ENCODE data around the gene ADAMTSL3. TPM values are rescaled to one million over a fixed set of nuclear protein-coding genes. Genes with fewer than 3 reads are reported as not detected.

Gene ADAMTSL3
- total and polyA plus RNA-seq, 7 experiments from 2014 or later = not detected

GRCh38 chr15:83713242-83713641, 59.3 kb downstream of the ADAMTSL3 start:
- peaks cover 0 to 25% (median 15%) of the 10 kb centered on the region in 5 donors for H3K27me3 Mint-ChIP-seq
- DNase-seq = no peak
- no peak overlapping the region for H3K4me3 Mint-ChIP-seq
- Histone ChIP-seq H3K27ac (ENCODE audit: low read depth, low read length) (no peak overlapping the region), H3K27me3 (ENCODE audit: control insufficient read depth in 2 of 2, insufficient read depth in 2 of 2, low read length in 2 of 2) (no peaks in the 10 kb centered on the region), H3K4me3 (ENCODE audit: low read length) (no peak overlapping the region), H3K9me3 (ENCODE audit: control insufficient read depth in 2 of 3, low read length in 3 of 3) (no peaks in the 10 kb centered on the region), H3K36me3 (ENCODE audit: control insufficient read depth in 2 of 3, insufficient read depth in 3 of 3, low read length in 3 of 3) (no peaks in the 10 kb centered on the region), H3K4me1 (ENCODE audit: control insufficient read depth in 2 of 2, insufficient read depth in 2 of 2, low read length in 2 of 2) (no peaks in the 10 kb centered on the region)
- H3K27ac Mint-ChIP-seq = no peak overlapping the region
- H3K36me3 Mint-ChIP-seq = no peaks in the 10 kb centered on the region
- H3K4me1 Mint-ChIP-seq = no peaks in the 10 kb centered on the region
- intact Hi-C loops (cut with micrococcal nuclease) = no loop called here
- ChIA-PET POLR2A (no interaction called here), CTCF (no interaction called here)
- H3K9me3 Mint-ChIP-seq = peaks cover 0 to 2% (median 0%) of the 10 kb centered on the region in 11 donors
- no peak for ATAC-seq

- intact Hi-C loops (cut with micrococcal nuclease) = no loop called here
- ChIA-PET CTCF (no interaction called here), POLR2A (no interaction called here)
- Histone ChIP-seq H3K36me3 (ENCODE audit: control insufficient read depth in 2 of 3, insufficient read depth in 3 of 3, low read length in 3 of 3) (no peaks in the 10 kb centered on the region), H3K4me3 (ENCODE audit: low read length) (no peak overlapping the region), H3K9me3 (ENCODE audit: control insufficient read depth in 2 of 3, low read length in 3 of 3) (no peaks in the 10 kb centered on the region), H3K27me3 (ENCODE audit: control insufficient read depth in 2 of 2, insufficient read depth in 2 of 2, low read length in 2 of 2) (no peaks in the 10 kb centered on the region), H3K27ac (ENCODE audit: low read depth, low read length) (no peak overlapping the region), H3K4me1 (ENCODE audit: control insufficient read depth in 2 of 2, insufficient read depth in 2 of 2, low read length in 2 of 2) (no peaks in the 10 kb centered on the region)
- Mint-ChIP-seq H3K36me3 (no peaks in the 10 kb centered on the region), H3K27me3 (peaks cover 4 to 25% (median 15%) of the 10 kb centered on the region in 5 donors), H3K4me3 (no peak overlapping the region), H3K9me3 (peaks cover 0 to 2% (median 0%) of the 10 kb centered on the region in 11 donors), H3K4me1 (no peaks in the 10 kb centered on the region), H3K27ac (no peak overlapping the region)
- DNase-seq = no peak
- ATAC-seq = no peak
Measured at GRCh38 chr15:83714939-83715628, 61.2 kb downstream of the ADAMTSL3 start.

GRCh38 chr15:83716605-83717004, 62.7 kb downstream of the ADAMTSL3 start:
- Mint-ChIP-seq H3K9me3 (peaks cover 0 to 2% (median 0%) of the 10 kb centered on the region in 11 donors), H3K36me3 (no peaks in the 10 kb centered on the region), H3K4me1 (no peaks in the 10 kb centered on the region), H3K4me3 (no peak overlapping the region), H3K27me3 (peaks cover 4 to 18% (median 15%) of the 10 kb centered on the region in 5 donors), H3K27ac (no peak overlapping the region)
- ChIA-PET POLR2A (no interaction called here), CTCF (no interaction called here)
- ATAC-seq (no peak), DNase-seq (no peak)
- Histone ChIP-seq H3K27me3 (ENCODE audit: control insufficient read depth in 2 of 2, insufficient read depth in 2 of 2, low read length in 2 of 2) (no peaks in the 10 kb centered on the region), H3K4me1 (ENCODE audit: control insufficient read depth in 2 of 2, insufficient read depth in 2 of 2, low read length in 2 of 2) (no peaks in the 10 kb centered on the region), H3K9me3 (ENCODE audit: control insufficient read depth in 2 of 3, low read length in 3 of 3) (no peaks in the 10 kb centered on the region), H3K36me3 (ENCODE audit: control insufficient read depth in 2 of 3, insufficient read depth in 3 of 3, low read length in 3 of 3) (no peaks in the 10 kb centered on the region), H3K27ac (ENCODE audit: low read depth, low read length) (no peak overlapping the region), H3K4me3 (ENCODE audit: low read length) (no peak overlapping the region)
- intact Hi-C loops (cut with micrococcal nuclease) = no loop called here

- Histone ChIP-seq H3K27ac (ENCODE audit: low read depth, low read length) (no peak overlapping the region), H3K36me3 (ENCODE audit: control insufficient read depth in 2 of 3, insufficient read depth in 3 of 3, low read length in 3 of 3) (no peaks in the 10 kb centered on the region), H3K4me3 (ENCODE audit: low read length) (no peak overlapping the region), H3K9me3 (ENCODE audit: control insufficient read depth in 2 of 3, low read length in 3 of 3) (no peaks in the 10 kb centered on the region), H3K4me1 (ENCODE audit: control insufficient read depth in 2 of 2, insufficient read depth in 2 of 2, low read length in 2 of 2) (no peaks in the 10 kb centered on the region), H3K27me3 (ENCODE audit: control insufficient read depth in 2 of 2, insufficient read depth in 2 of 2, low read length in 2 of 2) (no peaks in the 10 kb centered on the region)
- no peaks in the 10 kb centered on the region for H3K36me3 Mint-ChIP-seq
- CTCF ChIA-PET = no interaction called here
- no peak for ATAC-seq
- peaks cover 4 to 18% (median 15%) of the 10 kb centered on the region in 5 donors for H3K27me3 Mint-ChIP-seq
- no peak for DNase-seq
- H3K9me3 Mint-ChIP-seq = peaks cover 0 to 2% (median 0%) of the 10 kb centered on the region in 11 donors
- intact Hi-C loops (cut with micrococcal nuclease) = no loop called here
- no peaks in the 10 kb centered on the region for H3K4me1 Mint-ChIP-seq
- POLR2A ChIA-PET = no interaction called here
- no peak overlapping the region for H3K4me3 Mint-ChIP-seq
- no peak overlapping the region for H3K27ac Mint-ChIP-seq
Measured at GRCh38 chr15:83717010-83717409, 63.1 kb downstream of the ADAMTSL3 start.

- H3K4me1 ChIP-seq (ENCODE audit: control insufficient read depth in 2 of 2, insufficient read depth in 2 of 2, low read length in 2 of 2) = no peaks in the 10 kb centered on the region
- intact Hi-C loops (cut with micrococcal nuclease) = no loop called here
- Mint-ChIP-seq H3K9me3 (peaks cover 0 to 5% (median 0%) of the 10 kb centered on the region in 11 donors), H3K27ac (no peak overlapping the region), H3K4me3 (no peak overlapping the region), H3K36me3 (no peaks in the 10 kb centered on the region), H3K4me1 (no peaks in the 10 kb centered on the region), H3K27me3 (peaks cover 4 to 24% (median 11%) of the 10 kb centered on the region in 5 donors)
- no peak overlapping the region for H3K27ac ChIP-seq (ENCODE audit: low read depth, low read length)
- POLR2A ChIA-PET = no interaction called here
- no peaks in the 10 kb centered on the region for H3K9me3 ChIP-seq (ENCODE audit: control insufficient read depth in 2 of 3, low read length in 3 of 3)
- no peak for ATAC-seq
- no peaks in the 10 kb centered on the region for H3K36me3 ChIP-seq (ENCODE audit: control insufficient read depth in 2 of 3, insufficient read depth in 3 of 3, low read length in 3 of 3)
- DNase-seq = no peak
- no peaks in the 10 kb centered on the region for H3K27me3 ChIP-seq (ENCODE audit: control insufficient read depth in 2 of 2, insufficient read depth in 2 of 2, low read length in 2 of 2)
- no peak overlapping the region for H3K4me3 ChIP-seq (ENCODE audit: low read length)
- CTCF ChIA-PET = no interaction called here
Measured at GRCh38 chr15:83720468-83720867, 66.5 kb downstream of the ADAMTSL3 start.

GRCh38 chr15:83721031-83721430, 67.1 kb downstream of the ADAMTSL3 start:
- no peak for ATAC-seq
- ChIA-PET POLR2A (no interaction called here), CTCF (interaction anchor here (0.6 kb wide), 1 partner anchor 19 kb away, joined by 3 read pairs; no protein-coding TSS in a partner anchor)
- Mint-ChIP-seq H3K4me3 (no peak overlapping the region), H3K36me3 (no peaks in the 10 kb centered on the region), H3K9me3 (peaks cover 0 to 9% (median 0%) of the 10 kb centered on the region in 11 donors), H3K4me1 (no peaks in the 10 kb centered on the region), H3K27ac (no peak overlapping the region), H3K27me3 (peaks cover 0 to 23% (median 5%) of the 10 kb centered on the region in 5 donors)
- Histone ChIP-seq H3K4me1 (ENCODE audit: control insufficient read depth in 2 of 2, insufficient read depth in 2 of 2, low read length in 2 of 2) (no peaks in the 10 kb centered on the region), H3K36me3 (ENCODE audit: control insufficient read depth in 2 of 3, insufficient read depth in 3 of 3, low read length in 3 of 3) (no peaks in the 10 kb centered on the region), H3K4me3 (ENCODE audit: low read length) (no peak overlapping the region), H3K27me3 (ENCODE audit: control insufficient read depth in 2 of 2, insufficient read depth in 2 of 2, low read length in 2 of 2) (no peaks in the 10 kb centered on the region), H3K27ac (ENCODE audit: low read depth, low read length) (no peak overlapping the region), H3K9me3 (ENCODE audit: control insufficient read depth in 2 of 3, low read length in 3 of 3) (no peaks in the 10 kb centered on the region)
- intact Hi-C loops (cut with micrococcal nuclease) = no loop called here
- no peak for DNase-seq

- intact Hi-C loops (cut with micrococcal nuclease) = no loop called here
- Histone ChIP-seq H3K4me1 (ENCODE audit: control insufficient read depth in 2 of 2, insufficient read depth in 2 of 2, low read length in 2 of 2) (no peaks in the 10 kb centered on the region), H3K9me3 (ENCODE audit: control insufficient read depth in 2 of 3, low read length in 3 of 3) (no peaks in the 10 kb centered on the region), H3K4me3 (ENCODE audit: low read length) (no peak overlapping the region), H3K27ac (ENCODE audit: low read depth, low read length) (no peak overlapping the region), H3K27me3 (ENCODE audit: control insufficient read depth in 2 of 2, insufficient read depth in 2 of 2, low read length in 2 of 2) (no peaks in the 10 kb centered on the region), H3K36me3 (ENCODE audit: control insufficient read depth in 2 of 3, insufficient read depth in 3 of 3, low read length in 3 of 3) (no peaks in the 10 kb centered on the region)
- DNase-seq (no peak), ATAC-seq (no peak)
- Mint-ChIP-seq H3K4me3 (no peak overlapping the region), H3K36me3 (no peaks in the 10 kb centered on the region), H3K9me3 (peaks cover 0 to 18% (median 0%) of the 10 kb centered on the region in 11 donors), H3K27ac (no peak overlapping the region), H3K27me3 (peaks cover 0 to 22% (median 6%) of the 10 kb centered on the region in 5 donors), H3K4me1 (no peaks in the 10 kb centered on the region)
- POLR2A ChIA-PET = no interaction called here
- CTCF ChIA-PET = no interaction called here
Measured at GRCh38 chr15:83721981-83722380, 68.1 kb downstream of the ADAMTSL3 start.
